Mucosa of descending colon (tissue), 3 donors: ENCODE data around the gene CELSR2. TPM values are rescaled to one million over a fixed set of nuclear protein-coding genes. Genes with fewer than 3 reads are reported as not detected.

Experiments used
- ATAC-seq: fragments of 200-7000 bp; cut with Tn5 transposase; one replicate; pipeline ENCODE4 v1.9.1; 2020; ENCODE audit warnings: mild to moderate bottlenecking, moderate library complexity
- DNase-seq, 3 donors: peaks; one replicate each; pipeline ENCODE4 v3.0.0-alpha.2; 2020
- H3K36me3 ChIP-seq: fragments of 200-600 bp; one replicate; pipeline ENCODE4 v1.8.0; 2021; ENCODE audit warnings: low read depth, mild to moderate bottlenecking
- H3K4me1 ChIP-seq: fragments of 200-600 bp; one replicate; pipeline ENCODE4 v1.8.0; 2021; ENCODE audit warnings: low read depth, mild to moderate bottlenecking
- H3K4me3 ChIP-seq: fragments of 200-600 bp; one replicate; pipeline ENCODE4 v1.8.0; 2021; ENCODE audit warnings: mild to moderate bottlenecking
- H3K9me3 ChIP-seq: fragments of 200-600 bp; one replicate; pipeline ENCODE4 v1.8.0; 2021; ENCODE audit warnings: mild to moderate bottlenecking
- intact Hi-C, 2 donors: fragments of 100-400 bp; cut with DNase I in 1 of 2; cut with micrococcal nuclease in 1 of 2; formaldehyde crosslinking; loops; one replicate each; pipeline versions ENCODE4 v1.11.0 to v1.11.1; 2022; cut with DNase I, micrococcal nuclease
- total RNA-seq, 3 donors: library from RNA; stranded (reverse); fragmentation: NEBNext Ultra II Directional in 2 of 3; extraction: Animal tissue kit (Norgen Biotek cat#: 25700) in 2 of 3; gene quantifications; one replicate each; pipeline versions ENCODE4 v1.2.1 to v1.2.4, GENCODE V29; 2021 to 2023
- TF ChIP-seq, protein P1 (sequence below): fragments of 200-600 bp; IDR thresholded peaks from one replicate; pipeline ENCODE4 v1.8.0; 2022; ENCODE audit warnings: antibody characterized with exemption, mild to moderate bottlenecking
- donor health status: DM: no; HTN: no; CAD: no; lungs with moderate emphysema.
- donor health status: DM: no; HTN: no; CAD: no.
- donor health status: DM: no; HTN: yes; CAD: no.

Gene CELSR2
- total RNA-seq, 3 donors from 2014 or later: 2.8 to 14.7 (median 3.2) TPM

DNA sequence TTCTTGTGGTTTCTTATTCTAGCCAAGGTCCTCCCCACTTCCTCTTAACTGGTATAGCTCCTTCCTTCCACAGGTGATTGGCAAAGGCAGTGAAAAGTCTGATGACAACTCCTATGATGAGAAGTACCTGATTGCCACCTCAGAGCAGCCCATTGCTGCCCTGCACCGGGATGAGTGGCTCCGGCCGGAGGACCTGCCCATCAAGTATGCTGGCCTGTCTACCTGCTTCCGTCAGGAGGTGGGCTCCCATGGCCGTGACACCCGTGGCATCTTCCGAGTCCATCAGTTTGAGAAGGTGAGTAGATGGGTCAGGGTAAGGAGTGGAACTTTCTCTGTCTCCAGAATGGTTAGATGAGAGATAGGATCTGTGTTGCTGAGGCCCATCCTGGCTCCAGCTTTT, 14.2 kb upstream of the CELSR2 start:
- TF ChIP-seq, protein P1, sequence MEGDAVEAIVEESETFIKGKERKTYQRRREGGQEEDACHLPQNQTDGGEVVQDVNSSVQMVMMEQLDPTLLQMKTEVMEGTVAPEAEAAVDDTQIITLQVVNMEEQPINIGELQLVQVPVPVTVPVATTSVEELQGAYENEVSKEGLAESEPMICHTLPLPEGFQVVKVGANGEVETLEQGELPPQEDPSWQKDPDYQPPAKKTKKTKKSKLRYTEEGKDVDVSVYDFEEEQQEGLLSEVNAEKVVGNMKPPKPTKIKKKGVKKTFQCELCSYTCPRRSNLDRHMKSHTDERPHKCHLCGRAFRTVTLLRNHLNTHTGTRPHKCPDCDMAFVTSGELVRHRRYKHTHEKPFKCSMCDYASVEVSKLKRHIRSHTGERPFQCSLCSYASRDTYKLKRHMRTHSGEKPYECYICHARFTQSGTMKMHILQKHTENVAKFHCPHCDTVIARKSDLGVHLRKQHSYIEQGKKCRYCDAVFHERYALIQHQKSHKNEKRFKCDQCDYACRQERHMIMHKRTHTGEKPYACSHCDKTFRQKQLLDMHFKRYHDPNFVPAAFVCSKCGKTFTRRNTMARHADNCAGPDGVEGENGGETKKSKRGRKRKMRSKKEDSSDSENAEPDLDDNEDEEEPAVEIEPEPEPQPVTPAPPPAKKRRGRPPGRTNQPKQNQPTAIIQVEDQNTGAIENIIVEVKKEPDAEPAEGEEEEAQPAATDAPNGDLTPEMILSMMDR: no peak
- intact Hi-C loops: no loop called here
- DNase-seq (no peak), ATAC-seq (no peak)
- peaks cover 5% of the 10 kb centered on the region for H3K36me3 ChIP-seq
- H3K4me3 ChIP-seq: no peak overlapping the region
- H3K4me1 ChIP-seq: no peaks in the 10 kb centered on the region
- no peaks in the 10 kb centered on the region for H3K9me3 ChIP-seq

GRCh38 chr1:109237512-109237911, 11.8 kb upstream of the CELSR2 start:
- Histone ChIP-seq H3K4me3 (no peak overlapping the region), H3K4me1 (peaks cover 7% of the 10 kb centered on the region), H3K9me3 (no peaks in the 10 kb centered on the region), H3K36me3 (no peaks in the 10 kb centered on the region)
- intact Hi-C loops: no loop called here
- ATAC-seq (no peak), DNase-seq (no peak)
- TF ChIP-seq, protein P1: no peak

- no peaks in the 10 kb centered on the region for H3K9me3 ChIP-seq
- no peak overlapping the region for H3K4me3 ChIP-seq
- ATAC-seq (no peak), DNase-seq (no peak)
- intact Hi-C loops: no loop called here
- TF ChIP-seq, protein P1: no peak
- H3K36me3 ChIP-seq: no peaks in the 10 kb centered on the region
- peaks cover 7% of the 10 kb centered on the region for H3K4me1 ChIP-seq
Measured at GRCh38 chr1:109238382-109238781, 11.0 kb upstream of the CELSR2 start.

DNA sequence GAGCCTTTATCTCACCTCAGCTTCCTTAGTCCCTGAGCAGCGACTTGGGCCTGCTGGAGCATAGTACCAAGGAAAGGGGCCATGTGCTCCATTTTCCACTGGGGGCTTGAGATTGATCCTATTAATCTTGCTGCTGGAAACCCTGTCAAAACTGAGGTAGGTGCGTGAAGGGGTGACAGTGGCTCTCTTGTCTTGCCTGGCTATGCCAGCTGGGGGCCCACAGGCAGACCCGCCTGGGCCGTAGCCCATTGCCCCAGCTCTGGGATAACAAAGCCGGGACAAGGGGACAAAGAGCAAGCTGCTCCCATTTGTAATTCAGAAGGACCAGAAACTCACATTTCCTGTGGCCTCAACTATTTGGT, 10.3 kb upstream of the CELSR2 start:
- intact Hi-C loops: no loop called here
- ATAC-seq (no peak), DNase-seq (no peak)
- TF ChIP-seq, protein P1: no peak
- Histone ChIP-seq H3K4me3 (no peak overlapping the region), H3K4me1 (peaks cover 7% of the 10 kb centered on the region), H3K9me3 (no peaks in the 10 kb centered on the region), H3K36me3 (no peaks in the 10 kb centered on the region)

GRCh38 chr1:109239409-109240068, 9.8 kb upstream of the CELSR2 start:
- ATAC-seq (peak; percentile 79), DNase-seq (peak in 2 of 3 donors; percentile 43 to 45)
- TF ChIP-seq, protein P1: peak; percentile 37
- H3K36me3 ChIP-seq: no peaks in the 10 kb centered on the region
- no peaks in the 10 kb centered on the region for H3K9me3 ChIP-seq
- peaks cover 7% of the 10 kb centered on the region for H3K4me1 ChIP-seq
- intact Hi-C loops: no loop called here
- H3K4me3 ChIP-seq: no peak overlapping the region
